T-helper 9 cell (primary cell): ENCODE measurements around the gene RASGRF2.

Source experiments
- DNase-seq: peaks from one replicate; pipeline ENCODE4 v3.0.0-alpha.2; 2020

RASGRF2 gene

DNA sequence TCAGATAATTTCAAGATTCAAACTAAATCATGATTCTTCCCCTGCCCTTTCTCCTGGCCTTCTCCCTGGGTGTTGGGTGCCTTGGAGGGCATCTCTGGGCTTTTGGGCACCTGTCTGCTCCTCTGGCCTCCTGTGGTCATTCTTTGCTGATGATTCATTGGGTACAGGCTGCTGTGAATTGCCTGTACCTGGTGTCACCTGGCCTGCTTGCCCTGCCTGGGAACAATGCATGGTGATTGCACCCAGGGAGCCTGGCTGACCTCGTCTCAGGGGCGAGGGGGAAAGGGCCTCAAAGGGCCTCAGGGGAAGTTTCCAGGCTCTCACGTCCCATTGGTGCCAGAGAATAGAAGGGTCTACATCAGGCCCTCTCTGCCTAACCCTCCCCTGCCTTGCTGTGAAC is 252.9 kb downstream of the RASGRF2 start:
- DNase-seq = no peak

DNA sequence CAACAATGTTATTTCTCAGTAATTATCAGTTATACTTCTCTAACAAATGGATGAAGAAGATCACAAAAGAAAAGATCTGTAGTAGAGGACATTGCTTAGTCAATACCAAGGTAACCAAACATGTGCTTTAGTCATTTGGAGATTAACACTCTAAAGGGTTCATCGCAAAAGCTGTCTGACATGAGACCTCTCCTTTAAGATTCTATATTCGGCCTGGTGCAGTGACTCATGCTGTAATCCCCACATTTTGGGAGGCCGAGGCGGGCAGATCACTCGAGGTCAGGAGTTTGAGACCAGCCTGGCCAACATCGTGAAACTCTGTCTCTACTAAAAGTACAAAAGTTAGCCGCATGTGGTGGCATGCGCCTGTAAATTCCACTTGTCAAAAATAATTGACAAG is 254.7 kb downstream of the RASGRF2 start:
- DNase-seq = no peak

DNA sequence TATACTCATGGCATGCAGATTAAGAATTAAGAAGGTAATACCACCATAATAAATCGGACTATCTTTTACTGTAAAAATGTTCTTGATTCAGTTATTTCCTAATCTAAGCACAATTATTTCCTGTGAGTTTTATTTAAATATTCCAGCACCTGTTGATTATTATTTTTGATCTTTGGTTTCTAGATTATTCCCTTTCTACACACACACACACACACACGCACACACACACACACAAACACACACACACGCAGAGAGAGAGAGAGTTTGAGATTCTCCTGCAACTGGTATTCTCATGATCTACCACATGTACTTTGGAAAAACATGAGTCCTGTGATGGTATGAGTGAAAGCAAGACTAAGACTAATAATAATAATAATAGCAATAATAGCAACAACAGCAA is 256.0 kb downstream of the RASGRF2 start:
- DNase-seq = no peak

DNA sequence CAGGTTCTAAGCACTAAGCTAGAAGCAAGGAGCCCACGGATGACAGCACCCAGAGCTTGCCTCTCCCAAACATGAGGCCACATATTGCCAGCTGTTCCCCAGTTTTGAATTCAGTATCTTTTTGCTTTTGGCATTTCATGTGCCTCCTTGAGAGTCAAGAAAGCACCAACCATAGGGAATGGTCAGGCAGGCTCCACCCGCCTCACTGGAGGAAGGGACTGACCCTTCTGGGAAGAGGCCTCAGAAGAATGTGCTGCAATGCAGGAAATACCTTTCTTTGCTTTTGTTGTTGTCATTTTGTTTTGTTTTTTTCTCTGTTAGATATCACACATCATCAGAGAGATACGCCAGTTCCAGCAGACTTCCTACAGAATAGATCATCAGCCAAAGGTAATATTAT is 259.2 kb downstream of the RASGRF2 start:
- no peak for DNase-seq

DNA sequence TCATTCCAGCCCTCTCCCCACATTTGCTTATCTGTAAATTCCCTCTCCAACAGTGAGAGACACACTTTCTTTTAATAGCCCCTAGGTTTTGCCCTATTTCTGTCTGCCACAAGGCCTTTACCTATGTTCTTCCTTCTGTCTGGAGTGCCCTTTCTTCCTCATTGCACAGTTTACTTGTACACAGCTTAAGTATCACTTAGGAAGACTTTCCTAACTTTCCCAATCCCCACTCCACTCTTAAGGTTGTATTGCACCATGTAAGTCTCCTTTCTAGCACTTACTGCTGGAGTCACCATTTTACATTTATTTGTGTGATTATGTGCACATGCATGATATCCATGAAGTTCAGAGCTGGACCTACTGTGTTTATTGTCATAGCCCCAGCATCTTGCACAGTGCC is 262.1 kb downstream of the RASGRF2 start:
- no peak for DNase-seq

DNA sequence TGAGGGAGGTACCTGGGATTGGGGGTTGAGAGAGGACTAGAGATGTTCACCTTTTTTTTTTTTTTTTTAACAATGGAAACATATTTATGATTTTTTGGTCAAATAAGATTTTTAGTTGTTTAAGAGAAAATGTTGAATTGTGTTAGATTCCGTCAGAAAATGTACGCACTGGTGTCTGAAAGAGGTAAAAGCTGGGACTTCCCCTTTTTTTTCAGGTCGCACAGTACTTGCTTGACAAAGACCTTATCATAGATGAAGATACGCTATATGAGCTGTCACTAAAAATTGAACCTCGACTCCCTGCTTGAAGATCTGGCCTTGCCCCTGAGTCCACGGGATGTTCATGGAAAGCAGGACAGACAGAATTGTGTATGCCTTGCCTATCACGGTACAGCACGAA is 265.3 kb downstream of the RASGRF2 start:
- no peak for DNase-seq

DNA sequence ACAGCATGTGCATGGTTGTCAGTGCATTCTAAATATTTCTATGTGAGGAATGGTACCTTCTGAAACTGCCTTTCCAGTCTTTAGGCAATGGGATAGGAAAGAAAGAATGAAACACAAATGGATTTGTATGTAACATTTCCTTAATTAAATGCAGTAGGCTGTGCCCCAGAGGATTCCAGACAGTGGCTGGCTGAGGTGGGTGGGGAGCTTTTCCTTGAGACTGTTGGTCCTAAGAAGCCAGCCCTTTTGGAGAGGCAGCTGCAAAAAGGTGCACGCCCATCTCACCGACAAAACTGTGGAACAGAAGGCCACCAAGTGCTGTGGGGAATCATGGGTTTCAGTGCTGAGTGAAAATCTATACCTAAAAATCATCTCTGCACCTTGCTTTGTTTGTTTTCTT is 266.1 kb downstream of the RASGRF2 start:
- DNase-seq = no peak

DNA sequence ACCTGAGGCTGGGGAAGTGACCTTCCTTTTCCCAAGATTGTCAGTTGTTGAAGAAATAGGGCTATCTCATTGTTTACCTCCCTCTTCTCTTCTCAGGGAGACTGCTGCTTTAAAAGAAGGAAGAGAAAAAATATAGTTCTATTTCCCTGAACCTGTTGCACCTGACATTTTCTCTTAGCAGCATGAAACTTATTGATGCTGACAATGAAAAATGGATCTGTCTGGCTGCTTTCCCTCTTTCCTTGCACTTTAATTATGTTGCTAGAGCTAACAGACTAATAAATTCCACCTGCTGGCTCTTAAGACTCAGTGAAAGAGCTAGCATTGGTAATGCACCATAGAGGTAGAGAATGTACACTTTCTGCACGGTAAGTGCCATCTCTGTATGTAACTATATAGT is 266.8 kb downstream of the RASGRF2 start:
- DNase-seq = no peak

DNA sequence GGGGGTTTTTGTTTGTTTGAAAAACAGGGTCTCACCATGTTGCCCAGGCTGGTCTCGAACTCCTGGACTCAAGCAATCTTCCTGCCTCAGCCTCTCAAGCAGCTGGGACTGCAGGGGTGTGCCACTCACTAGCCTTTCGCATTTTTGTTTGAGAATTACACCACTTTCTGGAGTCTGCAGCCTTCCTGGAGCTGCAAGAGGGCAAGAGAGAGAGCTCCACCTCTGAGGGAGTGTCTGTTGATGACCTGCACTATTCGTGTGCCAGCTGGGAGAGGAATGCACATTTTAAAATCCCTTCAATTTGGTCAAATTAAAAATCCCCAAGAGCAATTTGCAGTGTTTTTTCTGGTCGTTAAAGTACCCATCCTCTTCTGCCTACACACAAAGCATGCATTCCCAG is 267.9 kb downstream of the RASGRF2 start:
- no peak for DNase-seq

DNA sequence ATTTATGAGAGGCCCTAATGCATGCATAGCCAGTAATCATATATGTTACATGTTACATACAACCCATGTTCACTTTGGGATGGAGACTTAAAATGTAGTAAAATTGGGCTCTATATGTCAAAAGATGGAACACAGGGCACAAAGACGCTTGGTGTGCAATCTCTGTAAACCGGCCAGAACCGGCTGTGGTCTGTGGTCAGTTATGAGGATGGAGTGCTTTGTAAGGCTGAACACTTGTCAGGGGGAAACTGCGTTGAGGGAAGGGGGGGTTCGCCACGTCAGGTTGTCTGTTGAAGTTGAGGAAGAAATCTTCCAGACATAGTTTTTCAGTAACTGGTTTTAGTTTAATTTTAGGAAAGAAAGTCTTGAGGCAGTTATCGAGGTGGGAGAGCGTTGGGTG is 270.3 kb downstream of the RASGRF2 start:
- no peak for DNase-seq

DNA sequence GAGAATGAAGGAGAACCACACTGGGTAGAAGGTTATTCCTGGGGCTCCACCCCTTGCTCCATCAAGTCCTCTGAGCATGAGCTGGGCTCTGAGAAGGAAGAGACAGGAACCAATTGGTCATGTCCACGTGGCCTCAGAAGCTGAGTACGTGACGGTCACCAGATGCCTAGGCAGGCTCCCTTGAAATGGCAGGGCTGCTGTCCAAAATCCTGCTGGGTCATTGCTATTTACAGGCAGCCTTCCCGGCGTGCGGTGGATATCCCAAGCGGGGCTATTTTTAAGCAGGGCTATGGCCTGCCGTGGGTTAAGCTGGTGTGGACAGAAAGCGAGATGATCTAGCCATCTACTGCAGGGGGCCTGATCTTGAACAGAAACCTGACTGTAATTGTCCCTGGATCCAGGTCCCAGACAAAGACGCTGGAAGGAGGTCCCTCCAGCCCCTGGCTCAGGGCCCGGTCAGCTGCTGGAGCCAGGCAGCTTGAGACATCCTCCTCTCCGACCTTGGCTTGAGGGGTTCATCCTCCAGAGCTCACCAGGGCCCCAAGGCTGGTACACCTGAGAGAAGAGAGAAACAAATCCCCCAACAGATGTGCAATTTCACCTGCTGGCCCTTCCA is 272.4 kb downstream of the RASGRF2 start:
- DNase-seq = no peak

DNA sequence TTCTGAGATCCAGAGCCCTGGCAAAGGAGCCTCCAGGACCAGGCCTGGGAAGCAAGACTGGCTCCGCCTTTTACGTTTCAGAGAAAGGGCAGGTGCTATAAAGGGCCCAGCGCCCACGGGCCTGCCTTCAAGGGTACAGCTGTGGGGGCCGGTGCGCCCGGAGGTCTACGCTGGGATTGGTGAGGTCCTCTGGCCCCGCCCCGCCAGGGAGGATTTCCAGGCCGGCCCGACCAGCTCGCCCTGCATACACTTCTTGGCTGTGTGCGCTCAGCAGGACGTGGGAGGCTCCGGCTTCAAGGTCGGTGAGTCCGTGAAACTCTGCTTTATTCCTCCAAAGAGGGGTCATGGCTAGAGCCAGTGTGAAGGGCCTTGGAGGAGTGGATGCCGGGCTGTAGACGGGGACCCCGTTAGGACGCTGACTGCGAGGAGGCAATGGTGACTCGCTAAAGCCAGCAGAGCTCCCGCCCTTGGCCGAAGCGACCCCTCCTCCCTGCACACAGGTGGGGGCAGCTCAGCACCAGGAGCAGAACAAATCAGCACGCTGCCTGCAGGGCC is 273.0 kb downstream of the RASGRF2 start, which contains the start of gene CKMT2:
CKMT2 (plus strand) TSS at position 243 of the 555 bp plus-strand sequence. CDS start 17,811 bp downstream, outside the sequence.
- DNase-seq = no peak

DNA sequence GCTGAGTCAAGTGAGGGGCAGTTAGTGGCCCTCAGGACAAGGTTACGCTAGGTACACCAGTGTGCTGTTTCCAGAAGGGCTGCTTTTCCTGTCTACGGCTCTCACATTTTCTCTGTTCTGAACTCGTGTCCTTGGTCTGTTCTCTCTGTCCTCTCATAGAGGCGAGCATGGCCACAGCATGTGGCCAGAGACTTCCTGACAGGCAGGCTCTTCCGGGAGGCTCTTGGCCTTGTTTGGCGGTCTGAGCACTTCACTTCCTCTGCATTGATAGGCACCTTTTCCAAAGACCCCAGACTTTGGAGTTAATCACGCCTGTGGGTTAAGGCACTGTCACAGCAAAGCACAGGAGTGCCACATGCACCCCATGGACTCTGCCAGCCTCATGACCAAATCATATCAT is 274.1 kb downstream of the RASGRF2 start:
- DNase-seq = no peak

DNA sequence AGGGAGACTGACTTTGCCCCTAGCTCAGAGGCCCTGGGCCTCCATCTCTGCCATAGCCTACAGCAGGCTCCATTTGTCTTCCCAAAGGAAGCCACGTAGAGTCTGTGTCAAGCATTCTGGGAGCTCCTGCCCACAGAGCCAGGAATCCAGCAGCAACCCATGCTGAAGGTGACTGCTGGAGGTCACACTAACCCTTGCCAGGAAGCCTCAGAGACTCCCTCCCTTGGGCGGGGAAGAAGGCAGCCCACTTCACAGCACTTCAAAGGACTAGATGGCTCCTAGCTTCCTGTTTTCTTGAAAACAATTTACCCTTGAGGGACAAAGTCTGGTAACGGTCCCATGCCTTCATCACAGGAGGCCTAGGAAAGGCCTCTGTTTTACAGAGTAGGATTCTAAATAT is 274.6 kb downstream of the RASGRF2 start:
- DNase-seq = no peak

DNA sequence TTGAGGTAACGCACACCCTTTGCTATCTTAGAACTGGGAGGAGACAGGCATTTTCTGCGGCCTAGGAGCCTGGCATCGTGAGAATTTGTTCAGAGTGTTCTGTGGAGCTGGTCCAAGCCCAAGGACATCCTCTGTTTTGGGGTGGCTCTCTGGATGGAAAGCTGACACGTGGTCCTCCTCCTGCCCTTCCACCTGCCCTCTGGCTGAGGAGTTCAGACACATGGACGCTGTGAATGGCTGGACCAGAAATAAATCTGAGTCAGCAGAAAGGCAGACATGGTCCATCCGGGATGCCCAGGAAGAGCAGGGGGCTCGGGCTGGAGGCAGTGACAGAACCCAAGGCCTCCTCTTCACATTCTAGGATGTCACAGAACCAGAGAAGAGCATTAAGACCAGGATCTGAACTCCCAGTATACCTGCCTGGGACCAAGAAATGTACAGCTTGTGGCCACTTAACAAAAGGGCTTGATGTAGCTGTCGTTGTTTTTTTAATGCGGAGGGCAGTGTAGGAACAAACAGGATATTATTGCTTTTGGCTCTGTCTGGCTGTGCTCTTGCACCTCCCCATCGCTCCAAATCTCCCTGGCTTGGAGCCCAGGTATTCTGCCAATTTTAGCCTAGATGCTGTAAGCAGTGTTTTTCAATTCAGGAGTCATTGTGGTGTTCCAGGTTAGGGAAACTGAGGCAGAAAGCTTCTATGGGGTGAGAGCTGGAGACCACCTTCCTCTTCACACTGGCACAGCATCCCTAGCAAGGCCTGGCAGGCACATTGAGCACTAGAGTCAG is 275.3 kb downstream of the RASGRF2 start:
- no peak for DNase-seq

DNA sequence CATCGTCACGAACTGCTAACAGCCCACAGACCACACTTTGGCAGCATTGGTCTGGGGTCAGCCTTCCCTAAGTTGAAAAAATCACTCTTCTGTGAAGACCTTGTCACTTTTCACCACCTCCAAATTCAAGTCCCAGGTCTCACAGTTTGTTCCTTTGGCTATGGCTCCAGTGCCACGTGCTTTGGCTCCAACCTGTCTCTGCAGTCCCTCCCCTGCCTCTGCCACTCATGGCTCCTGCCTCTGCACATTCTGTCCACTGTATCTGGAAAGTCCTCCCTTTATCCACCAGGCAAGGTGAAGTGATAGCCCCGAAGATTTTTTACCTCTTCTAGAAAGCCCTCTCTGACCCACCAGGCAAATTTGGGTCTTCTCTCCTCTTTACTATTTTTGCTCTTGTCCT is 278.3 kb downstream of the RASGRF2 start:
- no peak for DNase-seq

DNA sequence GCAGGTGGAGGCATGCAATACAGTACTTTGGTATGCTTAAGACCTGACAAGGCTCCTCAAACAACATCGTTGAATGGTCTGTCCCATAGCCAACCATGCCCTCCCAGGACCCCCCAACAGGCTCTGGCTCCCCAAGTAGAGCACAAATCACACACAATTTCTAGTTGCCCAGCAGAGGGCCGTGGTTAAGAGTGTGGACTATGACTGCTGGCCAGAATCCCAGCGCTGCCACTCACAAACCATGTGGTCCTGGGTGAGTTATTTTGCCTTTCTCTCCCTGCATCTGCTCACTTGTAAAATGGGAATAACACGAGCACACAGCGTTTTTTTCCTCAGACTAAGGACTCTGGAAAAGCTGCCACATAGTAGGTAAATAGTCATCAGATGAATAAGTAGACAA is 279.4 kb downstream of the RASGRF2 start:
- DNase-seq = no peak

DNA sequence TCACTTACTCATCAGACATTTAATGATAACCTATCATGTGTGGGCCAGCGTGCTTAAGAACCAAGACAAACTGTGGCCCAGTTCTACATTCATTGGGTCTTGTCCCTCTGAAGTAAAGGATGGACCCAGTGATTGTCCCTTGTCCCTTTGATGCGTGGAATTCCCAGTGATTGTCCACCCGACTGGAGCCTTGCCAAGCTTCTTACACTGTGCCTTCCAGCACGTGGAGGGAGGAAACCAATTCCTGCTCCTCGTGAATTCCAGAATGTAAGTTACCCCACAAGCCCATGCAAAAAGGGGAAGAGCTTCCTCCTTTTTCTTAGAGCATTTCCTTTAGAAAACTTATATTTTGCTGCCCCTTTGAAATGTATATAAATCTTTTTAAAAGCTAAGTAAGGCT is 280.8 kb downstream of the RASGRF2 start:
- DNase-seq = no peak

DNA sequence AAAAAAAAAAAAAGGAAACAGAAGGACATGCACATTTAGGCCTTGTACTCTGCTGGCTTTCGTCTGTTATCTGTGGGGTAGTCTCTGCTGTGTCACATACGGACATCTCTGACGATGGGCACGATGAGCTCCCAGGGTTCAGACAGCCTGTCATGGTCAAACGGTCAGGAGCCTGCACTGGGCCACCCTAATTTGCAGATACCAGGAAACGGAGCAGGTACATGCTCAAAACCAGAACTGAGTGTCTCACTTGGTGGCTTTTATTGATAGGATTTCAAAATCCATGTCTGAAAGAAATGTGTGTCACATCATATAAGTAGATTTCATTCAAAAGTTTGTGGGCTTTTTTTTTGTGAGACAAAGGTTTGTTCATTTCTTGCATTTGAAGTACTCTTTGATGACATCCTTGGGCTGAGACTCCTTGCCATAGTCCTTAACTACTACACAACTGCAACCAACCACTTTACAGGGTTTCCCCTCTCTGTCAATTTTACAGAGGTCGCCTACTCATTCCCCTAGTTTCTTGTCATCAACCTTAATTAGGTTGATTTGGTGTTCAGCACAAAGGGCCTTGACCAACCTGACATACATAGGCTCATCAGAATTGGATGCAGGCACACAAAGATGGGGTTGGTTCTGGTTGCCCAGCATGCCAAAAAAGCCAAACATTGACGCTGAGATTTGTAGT is 281.9 kb downstream of the RASGRF2 start:
- DNase-seq = no peak

DNA sequence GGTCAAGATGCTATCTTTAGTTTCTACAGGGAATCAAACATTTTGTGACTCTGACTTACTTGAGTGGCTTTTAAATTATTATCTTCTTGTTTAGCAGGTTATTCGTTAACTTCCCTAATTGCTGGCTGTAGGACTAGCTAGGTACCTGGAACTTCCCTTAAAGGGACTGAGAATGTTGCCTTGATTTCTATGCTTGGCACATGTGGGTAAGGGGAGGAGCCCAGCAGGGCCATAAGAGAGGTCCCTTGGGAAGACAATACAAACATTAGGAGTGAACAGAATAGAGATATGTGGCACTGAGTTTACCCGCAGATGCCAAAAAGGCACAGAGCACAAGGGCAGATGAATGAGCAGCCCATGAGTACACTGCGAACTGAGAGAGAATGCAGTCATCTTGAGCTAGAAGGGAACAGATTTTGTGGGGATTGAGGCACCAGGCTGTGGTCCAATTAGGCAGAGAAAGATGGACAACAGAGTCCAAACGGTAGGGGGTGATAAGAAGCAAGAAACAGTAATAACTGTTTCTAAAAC is 282.8 kb downstream of the RASGRF2 start:
- DNase-seq = no peak

DNA sequence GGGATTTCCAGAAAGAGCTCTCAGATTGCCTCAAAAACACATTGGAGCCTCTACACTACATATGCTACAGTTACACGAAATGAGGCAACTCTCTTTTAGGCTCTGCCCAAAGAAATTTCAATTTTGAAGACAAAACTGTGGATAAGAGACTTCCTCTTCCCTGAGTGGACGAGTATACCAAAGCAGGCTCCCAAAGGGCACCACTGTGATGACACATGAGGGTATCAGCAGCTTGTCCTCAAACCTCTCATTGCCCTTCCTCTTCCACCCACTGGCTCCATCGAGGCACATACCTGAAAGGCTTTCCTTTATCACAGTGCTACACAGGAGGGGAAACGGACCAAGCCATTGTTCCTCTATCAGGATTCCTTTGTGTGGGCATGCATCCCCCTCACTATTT is 284.3 kb downstream of the RASGRF2 start:
- DNase-seq = no peak

DNA sequence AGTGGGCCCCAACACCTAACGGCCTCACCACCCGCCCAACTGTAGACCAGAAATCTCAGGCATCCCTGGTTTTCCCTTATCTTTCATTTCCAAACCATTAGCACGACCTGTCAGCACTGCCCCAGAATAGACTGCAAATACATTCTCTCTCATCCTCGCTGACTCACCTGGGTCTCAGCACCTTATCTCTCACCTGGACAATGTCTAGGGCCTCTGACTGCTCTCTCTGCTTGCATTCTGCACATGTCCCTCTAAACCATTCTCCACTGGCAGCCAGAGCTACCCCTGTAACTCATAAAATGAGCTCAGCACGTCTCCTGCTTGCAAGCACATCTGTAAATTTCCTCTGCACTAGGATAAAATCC is 285.7 kb downstream of the RASGRF2 start:
- no peak for DNase-seq

DNA sequence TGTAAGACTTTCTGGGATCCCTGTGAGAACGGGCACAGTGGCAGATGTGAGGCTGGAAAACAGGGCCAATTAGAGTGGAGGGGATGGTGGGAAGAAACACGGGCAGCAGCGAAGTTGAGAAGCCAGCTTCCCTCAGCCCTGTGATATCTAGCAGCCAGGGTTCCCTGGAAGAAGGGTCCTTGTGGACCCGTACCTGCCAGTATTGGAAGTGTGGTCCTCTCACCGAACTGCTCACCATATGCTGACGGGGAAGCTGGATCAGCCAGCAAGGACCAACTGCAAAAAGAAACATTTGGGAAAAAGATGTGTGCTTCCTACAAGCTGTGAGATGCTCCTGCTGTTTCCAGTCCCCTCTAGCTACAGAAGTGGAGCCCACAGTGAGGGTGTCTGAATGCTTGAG is 286.5 kb downstream of the RASGRF2 start:
- no peak for DNase-seq
